DMS79 (cell line): Measurements from ENCODE around the gene DLG2.
"Not testable (repeated sequence)": the region's sequence is repeated elsewhere in the genome, so short reads cannot be mapped to it uniquely, and the experiment has no call there.

Experiments
- DNase-seq: peaks from one replicate; lab custom pipeline; 2025; lab: John Stamatoyannopoulos, UW

DLG2 gene

DNA sequence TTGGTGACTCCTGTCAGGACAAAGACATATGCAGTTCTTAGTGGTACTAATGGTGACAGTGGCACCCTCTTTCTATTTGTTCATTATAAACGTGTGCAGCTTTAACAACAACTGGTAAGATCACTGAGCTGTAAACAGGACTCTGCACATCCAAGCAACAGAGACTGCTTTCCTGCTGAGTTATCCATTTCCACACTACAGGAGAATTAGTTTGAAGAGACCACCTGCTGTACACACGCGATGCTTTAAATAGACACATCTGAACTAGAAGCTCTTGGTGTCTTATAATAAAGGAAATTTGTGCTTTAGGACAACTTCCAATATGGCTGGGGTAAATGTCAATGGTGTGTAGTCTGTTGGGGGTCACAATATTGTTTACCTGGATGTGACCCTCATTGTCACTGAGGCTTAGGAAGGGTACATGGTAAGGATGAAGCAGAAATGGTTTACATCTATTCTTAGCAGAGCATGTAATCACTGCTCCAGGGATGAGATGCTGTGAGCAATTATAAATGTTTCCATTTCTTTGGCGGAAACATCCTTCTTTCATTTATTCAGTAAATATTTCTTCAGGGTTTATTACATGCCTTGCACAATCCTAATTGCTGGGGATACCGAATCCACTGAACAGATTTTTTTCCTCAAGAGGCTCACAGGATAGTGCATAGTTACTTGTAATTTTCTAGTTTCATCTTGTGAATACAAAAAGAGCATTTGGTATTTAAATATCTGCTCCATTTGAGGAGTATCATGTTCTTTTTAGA, 1987.0 kb downstream of the DLG2 start:
- DNase-seq, result no peak

DNA sequence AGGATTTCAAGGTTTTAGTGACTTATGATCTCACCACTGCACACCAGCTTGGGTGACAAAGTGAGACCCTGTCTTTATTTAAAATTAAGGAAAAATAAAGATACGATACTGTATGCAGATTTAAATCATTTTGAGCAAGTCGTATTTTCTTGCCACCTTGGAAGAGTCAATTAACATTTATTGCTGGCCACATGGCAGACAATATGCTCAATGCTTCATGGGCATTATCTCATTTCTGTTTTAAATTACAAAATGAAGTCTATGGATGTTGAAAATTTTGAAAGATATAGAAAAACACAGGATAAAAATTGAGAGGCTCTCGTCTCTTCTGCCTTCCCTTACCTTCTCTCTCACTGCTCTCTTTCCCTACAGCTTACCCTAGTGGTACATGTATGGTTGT, 1992.0 kb downstream of the DLG2 start:
- DNase-seq, result no peak

DNA sequence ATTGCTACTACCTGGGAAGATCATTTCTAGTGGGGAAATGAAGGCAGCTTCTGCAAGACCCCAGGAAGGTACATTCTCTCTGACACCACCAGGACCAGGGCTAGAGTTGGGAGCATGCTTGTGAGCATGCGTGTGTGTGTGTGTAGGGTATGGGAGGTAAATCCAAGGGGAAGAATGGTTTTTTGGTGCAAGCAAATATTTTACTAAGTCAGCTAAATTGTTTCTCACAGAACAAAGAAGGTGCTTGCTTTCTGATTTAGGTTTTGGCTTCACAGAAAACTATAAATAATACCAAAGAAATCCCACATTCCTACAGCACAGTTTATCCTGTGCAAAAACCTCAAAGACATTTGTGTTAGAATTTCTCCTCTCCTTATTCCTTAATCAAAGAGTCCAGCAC, 1996.9 kb downstream of the DLG2 start:
- DNase-seq, result no peak

GRCh38 chr11:83629775-83630174, 1997.4 kb downstream of the DLG2 start:
- DNase-seq, result no peak

- DNase-seq, result no peak
Observed at GRCh38 chr11:83628622-83629355, 1998.4 kb downstream of the DLG2 start.

- no peak for DNase-seq
Observed at GRCh38 chr11:83625336-83625735, 2001.8 kb downstream of the DLG2 start.

- no peak for DNase-seq
Observed at GRCh38 chr11:83617671-83618070, 2009.5 kb downstream of the DLG2 start.

DNA sequence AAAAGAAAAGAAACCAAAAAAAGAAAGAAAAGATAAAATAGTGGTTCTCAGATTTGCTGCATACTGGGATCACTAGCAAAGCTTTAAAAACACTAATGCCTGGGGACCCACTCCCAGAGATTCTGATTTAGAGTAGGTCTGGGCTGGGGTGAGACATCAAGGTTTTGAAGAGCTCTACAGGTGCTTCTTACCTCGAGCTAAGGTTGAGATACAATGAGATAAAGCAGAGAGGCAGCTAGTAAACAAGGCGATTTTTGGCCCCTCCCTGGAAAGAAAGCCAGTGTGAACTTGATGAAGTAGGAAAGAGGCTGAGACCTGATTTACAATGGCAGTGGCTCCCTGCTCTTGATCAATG, 2013.4 kb downstream of the DLG2 start:
- DNase-seq, result no peak

- DNase-seq, result no peak
Observed at GRCh38 chr11:83612891-83613766, 2014.0 kb downstream of the DLG2 start.

- no peak for DNase-seq
Observed at GRCh38 chr11:83611600-83611999, 2015.5 kb downstream of the DLG2 start.

DNA sequence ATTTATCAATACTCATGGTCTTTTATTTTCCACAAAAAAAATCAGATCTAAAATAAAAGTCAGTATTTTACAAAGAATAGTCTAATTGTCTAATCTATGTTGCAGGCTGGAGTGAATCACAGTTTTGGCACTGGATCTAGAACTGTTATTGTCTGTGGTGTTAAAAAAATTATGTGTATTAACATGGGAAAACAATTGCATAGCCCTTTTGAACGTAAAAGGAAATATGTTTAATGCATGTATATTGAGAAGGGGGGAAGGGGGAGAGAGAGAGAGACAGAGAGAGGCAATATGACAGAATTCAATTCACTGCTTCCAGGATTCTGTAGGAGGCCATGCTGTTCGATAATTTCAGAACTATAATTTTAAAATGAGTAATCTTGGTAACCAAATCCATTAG, 2016.1 kb downstream of the DLG2 start:
- DNase-seq, result no peak

DNA sequence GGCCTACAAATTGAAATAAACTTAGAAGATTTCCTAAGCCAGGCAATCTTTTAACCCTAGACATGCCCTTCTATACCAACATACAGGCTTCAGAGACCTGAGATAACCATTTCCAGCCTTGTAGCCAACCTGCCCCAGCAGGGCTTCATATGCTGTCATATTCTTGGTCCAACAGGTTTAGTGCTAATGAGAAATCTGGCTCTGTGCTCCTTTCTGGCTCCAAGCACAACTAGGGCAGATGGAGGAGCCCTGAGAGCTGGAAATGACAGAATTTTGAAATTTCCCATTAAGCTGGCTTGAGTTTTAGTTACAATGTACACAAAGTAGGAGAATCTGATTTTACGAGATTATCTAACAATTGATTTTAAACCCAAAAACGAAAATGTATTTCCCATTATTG, 2018.0 kb downstream of the DLG2 start:
- no peak for DNase-seq

- no peak for DNase-seq
Observed at GRCh38 chr11:83608571-83608970, 2018.6 kb downstream of the DLG2 start.

- no peak for DNase-seq
Observed at GRCh38 chr11:83601914-83602527, 2025.1 kb downstream of the DLG2 start.

GRCh38 chr11:83601201-83601913, 2025.8 kb downstream of the DLG2 start:
- no peak for DNase-seq

- no peak for DNase-seq
Observed at GRCh38 chr11:83600661-83601060, 2026.5 kb downstream of the DLG2 start.

DNA sequence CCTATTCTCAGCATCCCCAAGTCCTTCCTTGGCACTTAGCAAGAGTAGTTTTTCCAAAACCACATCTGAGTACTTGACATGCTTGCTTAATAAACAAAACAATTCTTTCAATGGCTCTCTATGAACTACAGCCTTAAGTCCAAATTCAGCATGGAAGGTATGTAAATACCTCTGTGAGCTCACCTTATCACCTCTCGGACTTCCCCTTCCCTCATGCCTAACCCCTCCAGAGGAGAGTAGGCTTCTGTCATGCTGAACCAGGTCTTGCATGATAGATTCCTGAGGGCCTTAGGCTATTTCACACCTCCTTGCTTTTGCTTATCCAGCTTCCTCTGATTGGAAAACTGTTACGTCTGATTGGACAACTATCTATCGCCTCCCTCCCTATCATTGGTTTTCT, 2028.1 kb downstream of the DLG2 start:
- DNase-seq, result no peak

GRCh38 chr11:83587797-83588196, 2039.3 kb downstream of the DLG2 start:
- not testable (repeated sequence) for DNase-seq

DNA sequence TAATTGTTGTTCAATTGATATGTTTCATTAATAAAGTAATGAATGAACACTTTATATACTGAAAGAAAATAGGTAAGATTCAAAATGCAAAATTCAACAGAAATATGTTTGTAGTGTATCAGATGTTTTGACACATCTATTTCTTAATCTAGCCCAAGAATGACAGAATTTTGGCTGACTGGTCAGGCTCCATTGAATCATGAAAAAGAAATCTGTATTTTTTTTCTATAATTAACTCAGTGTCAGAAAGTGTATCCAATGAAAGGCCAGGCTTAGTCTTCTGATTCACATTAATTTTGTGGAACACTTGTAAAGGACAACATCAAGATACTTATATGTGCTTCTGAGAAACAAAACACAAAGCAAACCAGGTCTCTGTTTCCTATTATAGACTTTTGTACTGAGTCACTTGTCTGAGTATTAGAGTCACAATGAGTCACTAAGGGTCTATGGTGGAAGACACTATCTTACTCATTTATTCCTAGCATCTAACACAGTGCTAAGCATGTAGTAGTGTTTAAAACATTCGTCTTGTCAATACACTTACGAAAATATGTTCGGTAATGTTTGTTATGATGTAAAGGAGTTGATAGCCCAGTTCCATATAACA, 2043.3 kb downstream of the DLG2 start:
- DNase-seq, result no peak

GRCh38 chr11:83574519-83574918, 2052.6 kb downstream of the DLG2 start:
- DNase-seq, result no peak
